T-helper 2 cell treated with Interferon-gamma antibody and Interleukin-4, amounts not matched to agents 5 μg/mL and 100 μg/mL, for 36 hours (primary cell): ENCODE data around the gene NEK10.

Experiments used
- DNase-seq: peaks from one replicate; pipeline ENCODE4 v3.0.0; 2021; ENCODE audit warnings: low spot score
- H3K27ac Mint-ChIP-seq: one replicate; pipeline ENCODE4 v1.8.0; 2021; ENCODE audit warnings: mild to moderate bottlenecking, mixed read lengths
- H3K27me3 Mint-ChIP-seq: one replicate; pipeline ENCODE4 v1.8.0; 2021; ENCODE audit warnings: low read depth, mixed read lengths
- H3K36me3 Mint-ChIP-seq: one replicate; pipeline ENCODE4 v1.8.0; 2021; ENCODE audit warnings: low read depth, mixed read lengths
- H3K4me1 Mint-ChIP-seq: one replicate; pipeline ENCODE4 v1.8.0; 2021; ENCODE audit warnings: low read depth, mixed read lengths
- H3K4me3 Mint-ChIP-seq: one replicate; pipeline ENCODE4 v1.8.0; 2022; ENCODE audit warnings: mild to moderate bottlenecking, moderate library complexity, mixed read lengths
- H3K9me3 Mint-ChIP-seq: one replicate; pipeline ENCODE4 v1.8.0; 2021; ENCODE audit warnings: mixed read lengths

Gene NEK10

DNA sequence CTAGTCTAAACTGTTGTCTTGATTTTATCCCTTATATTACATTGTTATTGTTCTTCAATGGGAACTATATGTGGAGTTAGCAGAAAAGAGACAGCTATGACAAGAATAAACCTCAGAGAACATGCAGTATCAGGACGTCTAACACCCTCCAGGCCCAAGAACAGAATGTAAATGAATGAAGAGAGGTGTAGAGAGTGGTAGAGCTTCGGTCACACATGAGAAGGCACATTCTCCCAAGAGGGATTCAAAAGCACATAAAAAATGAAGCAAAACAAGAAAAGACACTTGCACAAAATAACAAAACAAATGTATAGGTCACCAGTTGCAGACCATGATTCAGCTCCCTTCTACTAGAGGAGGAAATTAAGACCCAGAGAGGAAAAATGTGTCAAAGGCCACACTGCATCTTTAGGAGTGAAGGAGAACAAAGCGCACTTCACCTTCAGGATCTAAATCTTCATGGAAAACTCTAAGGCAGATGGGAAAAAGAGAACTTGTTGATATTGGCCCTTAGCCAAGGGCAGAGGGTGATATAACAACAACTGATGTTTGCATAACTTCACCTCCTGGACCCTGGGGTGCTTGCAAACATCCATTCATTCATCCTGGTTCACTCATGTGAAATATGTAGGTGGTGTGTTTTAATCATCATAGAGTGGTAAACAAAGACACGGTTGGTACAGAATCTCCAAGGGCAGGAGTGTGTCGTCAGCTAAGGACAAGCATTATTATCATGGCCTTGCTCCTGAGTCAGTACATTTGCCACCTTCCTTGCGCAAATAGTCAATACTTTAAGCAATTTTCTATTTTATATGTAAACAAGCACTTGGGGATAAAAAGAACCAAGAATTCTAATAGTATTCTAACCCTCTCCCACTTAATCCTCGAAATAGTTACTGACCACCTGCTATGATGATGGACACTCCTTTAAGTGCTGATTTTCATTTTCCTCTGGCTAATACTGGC is 8.8 kb downstream of the NEK10 start:
- Mint-ChIP-seq H3K27ac (no peak overlapping the region), H3K27me3 (no peaks in the 10 kb centered on the region), H3K4me1 (peaks cover 31% of the 10 kb centered on the region), H3K4me3 (no peak overlapping the region), H3K36me3 (peaks cover 9% of the 10 kb centered on the region), H3K9me3 (no peaks in the 10 kb centered on the region)
- DNase-seq: no peak

DNA sequence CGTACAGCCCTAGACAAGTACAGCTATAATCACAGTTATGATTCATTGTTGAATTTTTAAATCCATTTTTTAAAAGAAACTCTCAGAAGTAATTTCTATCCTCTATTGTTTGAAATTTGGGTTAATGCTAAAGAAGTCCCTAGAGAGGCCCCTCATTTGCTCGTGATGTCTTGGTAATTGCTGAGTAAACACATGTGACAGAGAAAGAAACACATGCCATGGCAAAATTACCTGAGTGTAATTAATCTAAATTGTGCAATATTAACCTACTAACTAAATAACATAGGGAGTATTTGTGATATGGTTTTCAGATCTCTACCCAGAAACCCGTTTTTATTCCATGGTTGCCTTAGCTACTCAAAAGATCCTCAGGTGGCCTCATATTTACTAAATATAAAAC is 10.8 kb downstream of the NEK10 start:
- H3K27me3 Mint-ChIP-seq: peaks cover 4% of the 10 kb centered on the region
- peak overlapping the region; percentile 11 for H3K27ac Mint-ChIP-seq
- H3K4me1 Mint-ChIP-seq: peaks cover 39% of the 10 kb centered on the region
- H3K36me3 Mint-ChIP-seq: peaks cover 9% of the 10 kb centered on the region
- H3K4me3 Mint-ChIP-seq: no peak overlapping the region
- no peaks in the 10 kb centered on the region for H3K9me3 Mint-ChIP-seq
- DNase-seq: no peak

DNA sequence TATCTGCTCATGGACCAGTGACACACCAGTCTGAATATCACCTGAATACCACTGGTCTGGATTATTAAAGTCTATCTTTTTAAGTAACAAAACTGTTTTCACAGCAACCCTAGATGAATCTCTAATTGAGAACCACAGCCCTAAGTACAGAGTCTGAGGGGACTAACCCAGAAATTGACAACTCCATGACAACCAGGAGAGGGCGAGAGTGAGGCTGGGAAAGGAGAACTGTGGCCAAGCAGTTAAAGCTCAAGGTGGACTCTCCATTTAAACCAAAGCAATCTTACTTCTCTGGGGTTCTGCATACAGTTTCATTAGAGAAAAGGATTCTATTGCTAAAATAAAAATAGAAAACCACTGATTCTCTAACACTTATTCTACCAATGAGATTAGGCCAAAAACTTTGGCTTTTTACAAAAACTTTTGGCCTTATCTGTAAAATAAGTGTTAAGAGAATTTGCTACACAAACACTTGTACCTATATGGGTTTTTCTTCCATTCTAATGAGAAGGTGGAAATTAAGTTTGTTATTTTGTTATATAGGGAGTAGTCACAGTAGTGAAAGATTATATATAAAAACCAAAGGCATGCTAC is 11.4 kb downstream of the NEK10 start:
- peaks cover 4% of the 10 kb centered on the region for H3K27me3 Mint-ChIP-seq
- peak overlapping the region; percentile 22 for H3K4me3 Mint-ChIP-seq
- H3K4me1 Mint-ChIP-seq: peaks cover 39% of the 10 kb centered on the region
- no peaks in the 10 kb centered on the region for H3K9me3 Mint-ChIP-seq
- H3K27ac Mint-ChIP-seq: peak overlapping the region; percentile 11
- peak; percentile 40 for DNase-seq
- peaks cover 9% of the 10 kb centered on the region for H3K36me3 Mint-ChIP-seq

DNA sequence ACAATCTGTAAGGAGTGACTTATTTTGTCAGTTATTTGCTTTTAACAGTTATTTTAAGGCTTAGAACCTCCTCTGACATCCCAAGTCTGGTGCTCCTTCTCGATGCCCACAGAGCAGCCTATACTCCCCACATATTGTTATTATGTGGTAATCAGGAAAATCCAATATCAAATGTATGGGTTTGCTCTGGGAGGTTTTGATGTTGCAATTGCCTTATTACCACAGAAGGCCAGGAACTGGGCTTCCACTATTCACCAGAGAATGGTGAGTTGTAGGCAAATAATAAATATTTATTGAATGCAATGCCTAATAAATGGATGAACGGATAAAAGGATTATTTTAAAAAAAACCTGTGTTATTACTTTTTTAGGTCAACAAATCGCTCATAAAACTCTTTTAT is 12.2 kb downstream of the NEK10 start:
- Mint-ChIP-seq H3K27ac (no peak overlapping the region), H3K27me3 (peaks cover 4% of the 10 kb centered on the region), H3K4me1 (peaks cover 39% of the 10 kb centered on the region), H3K4me3 (no peak overlapping the region), H3K9me3 (no peaks in the 10 kb centered on the region), H3K36me3 (peaks cover 9% of the 10 kb centered on the region)
- no peak for DNase-seq

GRCh38 chr3:27354588-27355203 is 14.5 kb downstream of the NEK10 start:
- Mint-ChIP-seq H3K27ac (no peak overlapping the region), H3K36me3 (peaks cover 4% of the 10 kb centered on the region), H3K9me3 (no peaks in the 10 kb centered on the region), H3K27me3 (peaks cover 4% of the 10 kb centered on the region), H3K4me1 (peaks cover 32% of the 10 kb centered on the region), H3K4me3 (no peak overlapping the region)
- DNase-seq: no peak

- H3K4me3 Mint-ChIP-seq: no peak overlapping the region
- H3K27ac Mint-ChIP-seq: no peak overlapping the region
- no peak for DNase-seq
- no peaks in the 10 kb centered on the region for H3K9me3 Mint-ChIP-seq
- H3K27me3 Mint-ChIP-seq: peaks cover 4% of the 10 kb centered on the region
- H3K36me3 Mint-ChIP-seq: peaks cover 4% of the 10 kb centered on the region
- H3K4me1 Mint-ChIP-seq: peaks cover 32% of the 10 kb centered on the region
These were observed 15.0 kb downstream of the NEK10 start for GRCh38 chr3:27354161-27354560.

GRCh38 chr3:27353221-27353620 is 16.0 kb downstream of the NEK10 start:
- Mint-ChIP-seq H3K4me1 (peaks cover 30% of the 10 kb centered on the region), H3K9me3 (no peaks in the 10 kb centered on the region), H3K27ac (no peak overlapping the region), H3K4me3 (no peak overlapping the region), H3K36me3 (peaks cover 4% of the 10 kb centered on the region), H3K27me3 (peaks cover 4% of the 10 kb centered on the region)
- no peak for DNase-seq

DNA sequence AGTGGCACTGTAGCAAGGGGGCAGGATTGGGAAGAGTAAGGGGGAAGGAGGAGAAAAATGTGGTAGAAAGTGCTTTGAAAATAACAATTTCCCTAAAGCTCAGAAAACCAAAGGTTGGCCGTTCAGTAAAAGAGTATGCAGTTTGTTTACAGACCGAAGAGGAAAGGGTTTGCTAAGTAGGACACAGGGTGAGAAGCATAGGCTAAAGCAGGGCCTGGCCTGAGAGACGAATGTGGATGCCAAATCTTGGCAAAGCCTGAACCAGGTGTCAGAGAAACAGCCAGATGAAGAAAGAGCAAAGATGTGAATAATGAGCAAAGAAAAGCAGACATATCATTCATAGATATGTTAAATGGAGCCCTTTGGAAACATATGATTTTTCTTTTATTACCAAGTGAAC is 17.1 kb downstream of the NEK10 start:
- Mint-ChIP-seq H3K4me1 (peaks cover 24% of the 10 kb centered on the region), H3K36me3 (peaks cover 4% of the 10 kb centered on the region), H3K4me3 (no peak overlapping the region), H3K27ac (no peak overlapping the region), H3K9me3 (no peaks in the 10 kb centered on the region), H3K27me3 (peaks cover 4% of the 10 kb centered on the region)
- no peak for DNase-seq

DNA sequence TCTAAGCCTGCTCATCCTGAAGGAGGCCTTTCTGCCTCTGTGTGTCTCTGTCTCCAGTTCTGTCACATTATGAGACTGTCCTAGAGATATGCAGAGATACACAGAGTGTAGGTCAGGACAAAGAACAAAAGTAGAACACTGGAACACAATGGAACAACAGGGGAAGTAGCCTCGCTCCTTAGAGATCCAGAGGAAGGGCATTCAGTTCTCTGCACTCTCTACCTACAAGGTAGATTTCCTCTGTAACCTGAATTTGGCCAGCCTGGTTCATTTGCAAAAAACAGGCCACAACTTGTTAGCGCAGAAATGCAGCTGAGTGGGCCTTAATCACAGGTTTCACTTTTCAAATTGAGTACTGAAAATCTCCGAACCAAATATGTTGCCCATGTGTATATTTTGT is 19.4 kb downstream of the NEK10 start:
- Mint-ChIP-seq H3K36me3 (peaks cover 2% of the 10 kb centered on the region), H3K4me1 (peaks cover 34% of the 10 kb centered on the region), H3K4me3 (peak overlapping the region; percentile 27), H3K9me3 (no peaks in the 10 kb centered on the region), H3K27ac (no peak overlapping the region), H3K27me3 (no peaks in the 10 kb centered on the region)
- no peak for DNase-seq

- Mint-ChIP-seq H3K27me3 (peaks cover 2% of the 10 kb centered on the region), H3K36me3 (peaks cover 2% of the 10 kb centered on the region), H3K4me1 (peaks cover 29% of the 10 kb centered on the region), H3K4me3 (no peak overlapping the region), H3K9me3 (no peaks in the 10 kb centered on the region), H3K27ac (no peak overlapping the region)
- DNase-seq: no peak
These were observed 23.0 kb downstream of the NEK10 start for GRCh38 chr3:27345959-27346865.

- Mint-ChIP-seq H3K27me3 (peaks cover 2% of the 10 kb centered on the region), H3K27ac (peak overlapping the region; percentile 72), H3K4me1 (peaks cover 34% of the 10 kb centered on the region), H3K36me3 (no peaks in the 10 kb centered on the region), H3K9me3 (no peaks in the 10 kb centered on the region), H3K4me3 (peak overlapping the region; percentile 49)
- peak; percentile 8 for DNase-seq
These were observed 23.7 kb downstream of the NEK10 start for GRCh38 chr3:27345493-27345892.

GRCh38 chr3:27345045-27345444 is 24.1 kb downstream of the NEK10 start:
- DNase-seq: no peak
- Mint-ChIP-seq H3K9me3 (no peaks in the 10 kb centered on the region), H3K27ac (peak overlapping the region; percentile 72), H3K36me3 (no peaks in the 10 kb centered on the region), H3K27me3 (peaks cover 2% of the 10 kb centered on the region), H3K4me3 (no peak overlapping the region), H3K4me1 (peaks cover 33% of the 10 kb centered on the region)

- DNase-seq: no peak
- Mint-ChIP-seq H3K4me1 (peaks cover 27% of the 10 kb centered on the region), H3K36me3 (no peaks in the 10 kb centered on the region), H3K9me3 (no peaks in the 10 kb centered on the region), H3K27ac (no peak overlapping the region), H3K27me3 (peaks cover 2% of the 10 kb centered on the region), H3K4me3 (no peak overlapping the region)
These were observed 25.0 kb downstream of the NEK10 start for GRCh38 chr3:27344192-27344591.
